Liver (tissue), 9 donors: ENCODE data around the gene PEX6. TPM values are rescaled to one million over a fixed set of nuclear protein-coding genes. Genes with fewer than 3 reads are reported as not detected.

ENCODE experiments used
- DNase-seq: peaks from one replicate; pipeline ENCODE4 v3.0.0-alpha.2; 2017; ENCODE audit warnings: low spot score
- H3K27ac ChIP-seq, 2 donors: one replicate each; pipeline ENCODE4 v1.7.0; 2013; ENCODE audit warnings: inconsistent platforms in 2 of 2, low read length in 2 of 2, control low read depth in 1 of 2, low read depth in 1 of 2, mild to moderate bottlenecking in 1 of 2
- H3K27me3 ChIP-seq, 4 donors: one replicate each; pipeline versions ENCODE4 v1.6.1 to v1.7.0; 2013; ENCODE audit warnings: low read length in 3 of 4, inconsistent platforms in 1 of 4, mild to moderate bottlenecking in 1 of 4, moderate library complexity in 1 of 4; ENCODE audit not compliant: control insufficient read depth in 4 of 4, insufficient read depth in 4 of 4
- H3K36me3 ChIP-seq, 4 donors: one replicate each; pipeline versions ENCODE4 v1.6.1 to v1.7.0; 2013; ENCODE audit warnings: low read length in 3 of 4, mild to moderate bottlenecking in 3 of 4, low read depth in 1 of 4, moderate library complexity in 1 of 4; ENCODE audit not compliant: control insufficient read depth in 4 of 4, insufficient read depth in 3 of 4
- H3K4me1 ChIP-seq, 4 donors: one replicate each; pipeline versions ENCODE4 v1.6.1 to v1.7.0; 2013; ENCODE audit warnings: low read length in 3 of 4, mild to moderate bottlenecking in 3 of 4, moderate library complexity in 1 of 4; ENCODE audit not compliant: control insufficient read depth in 4 of 4, insufficient read depth in 4 of 4
- H3K4me3 ChIP-seq, 3 donors: one replicate each; pipeline versions ENCODE4 v1.6.1 to v1.7.0; 2013; ENCODE audit warnings: low read length in 3 of 3, control low read depth in 1 of 3, low read depth in 1 of 3, mild to moderate bottlenecking in 1 of 3
- H3K9ac ChIP-seq, 2 donors: one replicate each; pipeline ENCODE4 v1.7.0; 2013; ENCODE audit warnings: low read length in 2 of 2, mild to moderate bottlenecking in 2 of 2, moderate library complexity in 2 of 2, control low read depth in 1 of 2, low read depth in 1 of 2
- H3K9me3 ChIP-seq, 4 donors: one replicate each; pipeline versions ENCODE4 v1.6.1 to v1.7.0; 2013; ENCODE audit warnings: low read length in 3 of 4; ENCODE audit not compliant: control insufficient read depth in 4 of 4
- EGR1 ChIP-seq, 2 donors: IDR thresholded peaks; 2 replicates each; pipeline ENCODE4 v1.6.1; 2016 to 2018; ENCODE audit warnings: antibody characterized with exemption in 2 of 2, low read depth in 2 of 2
- FOXA1 ChIP-seq: IDR thresholded peaks from 2 replicates; pipeline ENCODE4 v1.6.1; 2016; ENCODE audit warnings: antibody characterized with exemption
- FOXA2 ChIP-seq: IDR thresholded peaks from 2 replicates; pipeline ENCODE4 v1.6.1; 2016; ENCODE audit warnings: antibody characterized with exemption
- GABPA ChIP-seq, 2 donors: IDR thresholded peaks in 1 of 2; conservative IDR thresholded peaks in 1 of 2; 2 replicates each; pipeline ENCODE4 v1.6.1; 2016; ENCODE audit warnings: antibody characterized with exemption in 2 of 2, mild to moderate bottlenecking in 1 of 2, moderate library complexity in 1 of 2
- HNF4A ChIP-seq, 2 donors: conservative IDR thresholded peaks; 2 replicates each; pipeline ENCODE4 v1.6.1; 2016; ENCODE audit warnings: antibody characterized with exemption in 2 of 2, mild to moderate bottlenecking in 2 of 2
- HNF4G ChIP-seq: IDR thresholded peaks from 2 replicates; pipeline ENCODE4 v1.6.1; 2016; ENCODE audit warnings: antibody characterized with exemption
- JUND ChIP-seq, 2 donors: IDR thresholded peaks; 2 replicates each; pipeline ENCODE4 v1.6.1; 2016; ENCODE audit warnings: antibody characterized with exemption in 2 of 2
- MAX ChIP-seq: IDR thresholded peaks from 2 replicates; pipeline ENCODE4 v1.6.1; 2016; ENCODE audit warnings: antibody characterized with exemption
- NR2F2 ChIP-seq: IDR thresholded peaks from 2 replicates; pipeline ENCODE4 v1.6.1; 2016; ENCODE audit warnings: antibody characterized with exemption
- RAD21 ChIP-seq, 2 donors: IDR thresholded peaks; 2 replicates each; pipeline ENCODE4 v1.6.1; 2016; ENCODE audit warnings: antibody characterized with exemption in 2 of 2, mild to moderate bottlenecking in 2 of 2
- REST ChIP-seq: IDR thresholded peaks from 2 replicates; pipeline ENCODE4 v1.6.1; 2016; ENCODE audit warnings: antibody characterized with exemption, mild to moderate bottlenecking
- RXRA ChIP-seq, 2 donors: IDR thresholded peaks; 2 replicates each; pipeline ENCODE4 v1.6.1; 2017 to 2018; ENCODE audit warnings: antibody characterized with exemption in 2 of 2, mild to moderate bottlenecking in 1 of 2
- SP1 ChIP-seq: IDR thresholded peaks from 2 replicates; pipeline ENCODE4 v1.6.1; 2018; ENCODE audit warnings: antibody characterized with exemption, mild to moderate bottlenecking
- TAF1 ChIP-seq: conservative IDR thresholded peaks from 2 replicates; pipeline ENCODE4 v1.6.1; 2016; ENCODE audit warnings: antibody characterized with exemption, mild to moderate bottlenecking
- YY1 ChIP-seq: IDR thresholded peaks from 2 replicates; pipeline ENCODE4 v1.6.1; 2016; ENCODE audit warnings: antibody characterized with exemption, mild to moderate bottlenecking
- WGBS: extraction: QIAGEN DNeasy Blood & Tissue Kit; methylation state at CpG from one replicate; pipeline ENCODE4 v1.1.7; 2013; 5-methylcytosine and 5-hydroxymethylcytosine counted together
- polyA plus RNA-seq, 2 donors: library from polyadenylated mRNA; stranded (reverse) in 1 of 2; unstranded in 1 of 2; fragments of 200-250 nt in 1 of 2; fragments of >200 nt in 1 of 2; fragmentation: Nextera tagmentation in 1 of 2; extraction: Ambion mirVana in 1 of 2; gene quantifications; one replicate each; pipeline versions ENCODE4 v1.2.1 to v1.2.3, GENCODE V29; 2013 to 2015
- total RNA-seq, 2 donors: library from RNA; depleted of rRNA; stranded (reverse); fragments of >200 nt; gene quantifications; one replicate each; pipeline ENCODE4 v1.2.3, GENCODE V29; 2014
- TF ChIP-seq, protein P1 (sequence below): IDR thresholded peaks from 2 replicates; pipeline ENCODE4 v1.6.1; 2016; ENCODE audit warnings: antibody characterized with exemption
- TF ChIP-seq, protein P2 (sequence below): fragments of 150-350 bp; IDR thresholded peaks from 2 replicates; pipeline ENCODE4 v1.5.1; 2017; ENCODE audit warnings: improper control_type of control experiment, low read depth, low read length; ENCODE audit not compliant: missing input control
- TF ChIP-seq, protein P3 (sequence below): IDR thresholded peaks from 2 replicates; pipeline ENCODE4 v1.6.1; 2016; ENCODE audit warnings: antibody characterized with exemption
- donor health status: healthy.
- donor health status: healthy.
- donor health status: healthy.
- donor health status: healthy.
- donor health status: healthy.

Gene PEX6
- total and polyA plus RNA-seq, 4 donors: 5.4 to 20.7 (median 15.2) TPM

DNA sequence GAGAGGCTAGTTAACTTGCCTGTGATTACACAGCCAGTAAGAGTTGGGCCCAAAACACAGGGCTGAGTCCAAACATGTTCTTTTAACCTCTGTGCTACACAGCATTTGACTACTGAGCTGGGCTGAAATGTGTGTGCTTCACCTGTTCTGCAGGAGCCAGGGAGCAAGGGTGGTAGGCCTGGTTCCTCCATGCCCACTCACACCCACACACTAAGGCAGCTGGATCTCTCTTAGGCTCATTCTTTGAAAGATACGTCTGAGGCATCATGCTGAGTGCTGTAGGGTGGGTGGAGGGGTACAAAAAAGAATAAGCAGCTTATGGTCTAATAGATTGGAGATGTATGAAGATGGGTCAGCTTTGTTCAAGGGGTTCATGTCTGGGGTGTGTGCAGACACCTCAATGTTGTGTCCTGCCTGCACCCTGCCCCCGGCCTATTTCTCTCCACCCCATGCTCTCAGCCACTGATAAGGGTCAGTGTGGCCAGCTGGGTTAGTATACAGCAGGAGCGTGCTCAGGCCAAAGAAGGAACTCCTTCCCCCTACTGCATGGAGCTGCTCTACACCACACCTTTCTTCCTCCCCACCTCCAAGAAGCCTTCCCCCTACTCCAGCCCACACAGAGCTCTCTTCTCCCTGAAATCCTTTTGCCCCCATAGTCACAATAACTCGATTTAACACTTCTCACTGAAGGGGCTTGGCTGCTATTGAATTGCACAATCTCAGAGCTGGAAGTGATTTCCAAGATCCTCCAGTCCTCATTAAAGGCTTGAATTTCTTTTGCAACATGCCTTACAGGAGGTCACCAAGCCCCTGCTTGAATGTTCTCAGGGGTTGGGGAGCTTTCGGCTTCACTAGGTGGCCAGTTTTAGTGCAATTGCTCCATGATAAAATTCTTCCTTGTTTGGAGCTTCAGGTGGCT lies 8.8 kb upstream of the PEX6 start:
- Histone ChIP-seq H3K36me3 (peaks cover 2 to 14% (median 10%) of the 10 kb centered on the region in 4 donors), H3K27me3 (no peaks in the 10 kb centered on the region), H3K9ac (no peak overlapping the region), H3K4me1 (peaks cover 2 to 18% (median 16%) of the 10 kb centered on the region in 4 donors), H3K27ac (no peak overlapping the region), H3K4me3 (no peak overlapping the region), H3K9me3 (no peaks in the 10 kb centered on the region)
- DNase-seq: no peak
- TF ChIP-seq TAF1 (no peak), JUND (IDR thresholded peaks at IDR 0.05) (no peak), RAD21 (IDR thresholded peaks at IDR 0.05) (no peak), FOXA1 (no peak), HNF4A (conservative IDR thresholded peaks at IDR 0.05) (no peak), SP1 (no peak), FOXA2 (no peak), MAX (no peak), RXRA (IDR thresholded peaks at IDR 0.05) (no peak), EGR1 (IDR thresholded peaks at IDR 0.05; ENCODE audit: low read depth in 2 of 2) (no peak), NR2F2 (no peak), HNF4G (no peak), YY1 (no peak), REST (no peak), GABPA (IDR thresholded peaks at IDR 0.05 in 1 of 2, conservative IDR thresholded peaks at IDR 0.05 in 1 of 2) (no peak)
- TF ChIP-seq, protein P1, sequence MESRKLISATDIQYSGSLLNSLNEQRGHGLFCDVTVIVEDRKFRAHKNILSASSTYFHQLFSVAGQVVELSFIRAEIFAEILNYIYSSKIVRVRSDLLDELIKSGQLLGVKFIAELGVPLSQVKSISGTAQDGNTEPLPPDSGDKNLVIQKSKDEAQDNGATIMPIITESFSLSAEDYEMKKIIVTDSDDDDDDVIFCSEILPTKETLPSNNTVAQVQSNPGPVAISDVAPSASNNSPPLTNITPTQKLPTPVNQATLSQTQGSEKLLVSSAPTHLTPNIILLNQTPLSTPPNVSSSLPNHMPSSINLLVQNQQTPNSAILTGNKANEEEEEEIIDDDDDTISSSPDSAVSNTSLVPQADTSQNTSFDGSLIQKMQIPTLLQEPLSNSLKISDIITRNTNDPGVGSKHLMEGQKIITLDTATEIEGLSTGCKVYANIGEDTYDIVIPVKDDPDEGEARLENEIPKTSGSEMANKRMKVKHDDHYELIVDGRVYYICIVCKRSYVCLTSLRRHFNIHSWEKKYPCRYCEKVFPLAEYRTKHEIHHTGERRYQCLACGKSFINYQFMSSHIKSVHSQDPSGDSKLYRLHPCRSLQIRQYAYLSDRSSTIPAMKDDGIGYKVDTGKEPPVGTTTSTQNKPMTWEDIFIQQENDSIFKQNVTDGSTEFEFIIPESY: no peak
- TF ChIP-seq, protein P2, sequence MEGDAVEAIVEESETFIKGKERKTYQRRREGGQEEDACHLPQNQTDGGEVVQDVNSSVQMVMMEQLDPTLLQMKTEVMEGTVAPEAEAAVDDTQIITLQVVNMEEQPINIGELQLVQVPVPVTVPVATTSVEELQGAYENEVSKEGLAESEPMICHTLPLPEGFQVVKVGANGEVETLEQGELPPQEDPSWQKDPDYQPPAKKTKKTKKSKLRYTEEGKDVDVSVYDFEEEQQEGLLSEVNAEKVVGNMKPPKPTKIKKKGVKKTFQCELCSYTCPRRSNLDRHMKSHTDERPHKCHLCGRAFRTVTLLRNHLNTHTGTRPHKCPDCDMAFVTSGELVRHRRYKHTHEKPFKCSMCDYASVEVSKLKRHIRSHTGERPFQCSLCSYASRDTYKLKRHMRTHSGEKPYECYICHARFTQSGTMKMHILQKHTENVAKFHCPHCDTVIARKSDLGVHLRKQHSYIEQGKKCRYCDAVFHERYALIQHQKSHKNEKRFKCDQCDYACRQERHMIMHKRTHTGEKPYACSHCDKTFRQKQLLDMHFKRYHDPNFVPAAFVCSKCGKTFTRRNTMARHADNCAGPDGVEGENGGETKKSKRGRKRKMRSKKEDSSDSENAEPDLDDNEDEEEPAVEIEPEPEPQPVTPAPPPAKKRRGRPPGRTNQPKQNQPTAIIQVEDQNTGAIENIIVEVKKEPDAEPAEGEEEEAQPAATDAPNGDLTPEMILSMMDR: no peak
- TF ChIP-seq, protein P3, sequence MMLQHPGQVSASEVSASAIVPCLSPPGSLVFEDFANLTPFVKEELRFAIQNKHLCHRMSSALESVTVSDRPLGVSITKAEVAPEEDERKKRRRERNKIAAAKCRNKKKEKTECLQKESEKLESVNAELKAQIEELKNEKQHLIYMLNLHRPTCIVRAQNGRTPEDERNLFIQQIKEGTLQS: no peak
- whole genome bisulfite sequencing: 86% methylated on average over 5 of the region's 5 CpGs
